ENCODE measurements around the gene AADAC. TPM values are rescaled to one million over a fixed set of nuclear protein-coding genes. Genes with fewer than 3 reads are reported as not detected.
"Not testable (repeated sequence)": the region's sequence is repeated elsewhere in the genome, so short reads cannot be mapped to it uniquely, and the experiment has no call there.

The AADAC gene
- 1.6 and 4.3 TPM in 2 replicates for total RNA-seq

GRCh38 chr3:151813799-151814198 lies at the start of gene AADAC:
TSS of gene AADAC (plus strand) at chr3:151814116. CDS start at chr3:151814163, 47 bp downstream.
- DNase-seq (ENCODE audit: extremely low read depth, low read depth, low spot score) = no peak

- not testable (repeated sequence) for DNase-seq (ENCODE audit: extremely low read depth, low read depth, low spot score)
Observed at GRCh38 chr3:151764699-151765098, 49.2 kb upstream of the AADAC start.

GRCh38 chr3:151765685-151766084 lies 48.2 kb upstream of the AADAC start:
- no peak for DNase-seq (ENCODE audit: extremely low read depth, low read depth, low spot score)

- DNase-seq (ENCODE audit: extremely low read depth, low read depth, low spot score) = no peak
Observed at GRCh38 chr3:151766454-151766853, 47.5 kb upstream of the AADAC start.

- DNase-seq (ENCODE audit: extremely low read depth, low read depth, low spot score) = no peak
Observed at GRCh38 chr3:151768393-151768930, 45.5 kb upstream of the AADAC start.

GRCh38 chr3:151769175-151769574 lies 44.7 kb upstream of the AADAC start:
- no peak for DNase-seq (ENCODE audit: extremely low read depth, low read depth, low spot score)

GRCh38 chr3:151770956-151771355 lies 43.0 kb upstream of the AADAC start:
- DNase-seq (ENCODE audit: extremely low read depth, low read depth, low spot score) = no peak

- no peak for DNase-seq (ENCODE audit: extremely low read depth, low read depth, low spot score)
Observed at GRCh38 chr3:151772825-151773480, 41.0 kb upstream of the AADAC start.

- no peak for DNase-seq (ENCODE audit: extremely low read depth, low read depth, low spot score)
Observed at GRCh38 chr3:151774235-151774634, 39.7 kb upstream of the AADAC start.

- DNase-seq (ENCODE audit: extremely low read depth, low read depth, low spot score) = no peak
Observed at GRCh38 chr3:151774910-151775309, 39.0 kb upstream of the AADAC start.

- no peak for DNase-seq (ENCODE audit: extremely low read depth, low read depth, low spot score)
Observed at GRCh38 chr3:151775314-151776258, 38.3 kb upstream of the AADAC start.

GRCh38 chr3:151776259-151776740 lies 37.6 kb upstream of the AADAC start:
- DNase-seq (ENCODE audit: extremely low read depth, low read depth, low spot score) = no peak

- no peak for DNase-seq (ENCODE audit: extremely low read depth, low read depth, low spot score)
Observed at GRCh38 chr3:151777880-151778279, 36.0 kb upstream of the AADAC start.

- DNase-seq (ENCODE audit: extremely low read depth, low read depth, low spot score) = no peak
Observed at GRCh38 chr3:151787626-151788025, 26.3 kb upstream of the AADAC start.

GRCh38 chr3:151788401-151788800 lies 25.5 kb upstream of the AADAC start:
- DNase-seq (ENCODE audit: extremely low read depth, low read depth, low spot score) = no peak

GRCh38 chr3:151789853-151790463 lies 24.0 kb upstream of the AADAC start:
- no peak for DNase-seq (ENCODE audit: extremely low read depth, low read depth, low spot score)

GRCh38 chr3:151790763-151791162 lies 23.2 kb upstream of the AADAC start:
- not testable (repeated sequence) for DNase-seq (ENCODE audit: extremely low read depth, low read depth, low spot score)

GRCh38 chr3:151792411-151792810 lies 21.5 kb upstream of the AADAC start:
- DNase-seq (ENCODE audit: extremely low read depth, low read depth, low spot score) = no peak

GRCh38 chr3:151793636-151794035 lies 20.3 kb upstream of the AADAC start:
- no peak for DNase-seq (ENCODE audit: extremely low read depth, low read depth, low spot score)

GRCh38 chr3:151794080-151794479 lies 19.8 kb upstream of the AADAC start:
- no peak for DNase-seq (ENCODE audit: extremely low read depth, low read depth, low spot score)

- no peak for DNase-seq (ENCODE audit: extremely low read depth, low read depth, low spot score)
Observed at GRCh38 chr3:151795276-151795675, 18.6 kb upstream of the AADAC start.

Data from glomerular endothelial cell (primary cell).